H1 (cell line): ENCODE results near the gene KRTAP24-1. TPM values are rescaled to one million over a fixed set of nuclear protein-coding genes. Genes with fewer than 3 reads are reported as not detected.

Source experiments
- CTCF ChIA-PET: fragments of 300-600 bp; sonication (Branson Sonifier 250); formaldehyde crosslinking; loops from one replicate; lab custom pipeline; 2021; ENCODE audit not compliant: partially characterized antibody; lab: Charles Lee
- POLR2A ChIA-PET: fragments of 300-600 bp; sonication (Branson Sonifier 250); formaldehyde crosslinking; loops from one replicate; lab custom pipeline; 2021; ENCODE audit warnings: inconsistent platforms; ENCODE audit not compliant: partially characterized antibody; lab: Charles Lee
- DNase-seq, 2 experiments: peaks; one replicate each; pipeline versions ENCODE4 v3.0.0 to v3.0.0-alpha.2; 2010 to 2022; ENCODE audit warnings: low spot score in 2 of 2, low read depth in 1 of 2, mixed read lengths in 1 of 2
- FAIRE-seq: peaks from 2 replicates; lab custom pipeline; 2011; peaks lifted over from hg19 to GRCh38; lab: Jason Lieb, UNC
- H2AFZ ChIP-seq: 2 replicates; pipeline ENCODE4 v1.8.1; 2012; ENCODE audit warnings: low read length, inconsistent platforms
- H2AK5ac ChIP-seq: 2 replicates; pipeline ENCODE4 v1.6.1; 2013; ENCODE audit warnings: low read depth, low read length
- H2BK120ac ChIP-seq: replicated peaks from 2 replicates; pipeline ENCODE3; 2013; ENCODE audit warnings: low read depth, low read length, inconsistent platforms
- H2BK12ac ChIP-seq: 2 replicates; pipeline ENCODE4 v1.6.1; 2013; ENCODE audit warnings: low read depth, low read length
- H2BK15ac ChIP-seq: 2 replicates; pipeline ENCODE4 v1.6.1; 2013; ENCODE audit warnings: low read length
- H2BK20ac ChIP-seq: 2 replicates; pipeline ENCODE4 v1.6.1; 2013; ENCODE audit warnings: low read length
- H2BK5ac ChIP-seq: 2 replicates; pipeline ENCODE4 v1.6.1; 2013; ENCODE audit warnings: low read depth, low read length
- H3K14ac ChIP-seq: 2 replicates; pipeline ENCODE4 v1.6.1; 2013; ENCODE audit warnings: inconsistent platforms; ENCODE audit not compliant: insufficient read length
- H3K18ac ChIP-seq: 2 replicates; pipeline ENCODE4 v1.6.1; 2013; ENCODE audit warnings: low read length; ENCODE audit errors: extremely low read depth
- H3K23ac ChIP-seq: 2 replicates; pipeline ENCODE4 v1.6.1; 2013; ENCODE audit warnings: inconsistent platforms; ENCODE audit not compliant: insufficient read length
- H3K23me2 ChIP-seq: 2 replicates; pipeline ENCODE4 v1.6.1; 2013; ENCODE audit warnings: low read depth, low read length
- H3K27ac ChIP-seq: 2 replicates; pipeline ENCODE4 v1.6.1; 2011; ENCODE audit warnings: low read depth, low read length, inconsistent platforms
- H3K27me3 ChIP-seq, 4 experiments: replicated peaks in 1 of 4; 1 replicate in 1 of 4; 2 replicates in 3 of 4; pipeline versions ENCODE4 v1.6.1 to v1.8.1; 2011 to 2013; ENCODE audit warnings: low read length in 3 of 4, mild to moderate bottlenecking in 3 of 4, inconsistent platforms in 2 of 4, mixed read lengths in 2 of 4, moderate library complexity in 1 of 4; ENCODE audit not compliant: control insufficient read depth in 3 of 4, insufficient read depth in 3 of 4; ENCODE audit errors: extremely low read depth in 1 of 4
- H3K36me3 ChIP-seq, 4 experiments: 2 replicates each; pipeline versions ENCODE4 v1.6.1 to v1.8.1; 2011 to 2013; ENCODE audit warnings: mild to moderate bottlenecking in 4 of 4, low read length in 3 of 4, moderate library complexity in 2 of 4, control low read depth in 1 of 4, inconsistent platforms in 1 of 4; ENCODE audit not compliant: insufficient read depth in 4 of 4, control insufficient read depth in 2 of 4
- H3K4ac ChIP-seq: replicated peaks from 2 replicates; pipeline ENCODE3; 2013; ENCODE audit warnings: low read length, low read depth, mixed read lengths, inconsistent platforms; ENCODE audit not compliant: insufficient read length
- H3K4me1 ChIP-seq, 4 experiments: replicated peaks in 1 of 4; 1 replicate in 1 of 4; 2 replicates in 3 of 4; pipeline versions ENCODE4 v1.6.1 to v1.8.1; 2011 to 2013; ENCODE audit warnings: low read length in 3 of 4, inconsistent platforms in 2 of 4, mixed read lengths in 1 of 4; ENCODE audit not compliant: insufficient read depth in 4 of 4, control insufficient read depth in 3 of 4
- H3K4me2 ChIP-seq, 2 experiments: 2 replicates each; pipeline versions ENCODE4 v1.6.1 to v1.8.1; 2011 to 2013; ENCODE audit warnings: low read depth in 2 of 2, low read length in 2 of 2, control low read depth in 1 of 2, inconsistent platforms in 1 of 2, mild to moderate bottlenecking in 1 of 2; ENCODE audit not compliant: insufficient read depth in 1 of 2
- H3K4me3 ChIP-seq, 4 experiments: fragments of 200-600, 300-600 bp in 1 of 4; sonication (generic), shearing (Covaris generic), sonication (Bioruptor Twin) in 1 of 4; 2 replicates each; pipeline versions ENCODE4 v1.5.1 to v1.8.1; 2011 to 2016; ENCODE audit warnings: low read length in 4 of 4, low read depth in 3 of 4, control low read depth in 2 of 4, inconsistent platforms in 2 of 4, mild to moderate bottlenecking in 2 of 4, mixed read lengths in 1 of 4, moderate library complexity in 1 of 4; ENCODE audit not compliant: insufficient read depth in 2 of 4; ENCODE audit errors: extremely low read depth in 1 of 4
- H3K56ac ChIP-seq: replicated peaks from 2 replicates; pipeline ENCODE3; 2013; ENCODE audit warnings: low read depth, mild to moderate bottlenecking, mixed read lengths, low read length, inconsistent platforms; ENCODE audit not compliant: insufficient read length
- H3K79me1 ChIP-seq: 2 replicates; pipeline ENCODE4 v1.6.1; 2013; ENCODE audit warnings: low read depth, low read length, control low read depth
- H3K79me2 ChIP-seq, 2 experiments: 2 replicates each; pipeline versions ENCODE4 v1.6.1 to v1.8.1; 2012 to 2013; ENCODE audit warnings: low read length in 2 of 2, mild to moderate bottlenecking in 2 of 2, inconsistent platforms in 1 of 2; ENCODE audit not compliant: insufficient read depth in 2 of 2, control insufficient read depth in 1 of 2
- H3K9ac ChIP-seq, 4 experiments: replicated peaks in 1 of 4; 1 replicate in 1 of 4; 2 replicates in 3 of 4; pipeline versions ENCODE4 v1.6.1 to v1.8.1; 2011 to 2013; ENCODE audit warnings: low read depth in 3 of 4, low read length in 3 of 4, control low read depth in 2 of 4, mild to moderate bottlenecking in 2 of 4, moderate library complexity in 2 of 4, inconsistent platforms in 1 of 4; ENCODE audit errors: extremely low read depth in 1 of 4
- H3K9me3 ChIP-seq, 2 experiments: 2 replicates each; pipeline versions ENCODE4 v1.6.1 to v1.8.1; 2012 to 2013; ENCODE audit warnings: mild to moderate bottlenecking in 2 of 2, moderate library complexity in 2 of 2, control low read depth in 1 of 2, inconsistent platforms in 1 of 2, low read depth in 1 of 2, low read length in 1 of 2, mixed read lengths in 1 of 2; ENCODE audit not compliant: insufficient read depth in 2 of 2
- H4K20me1 ChIP-seq, 2 experiments: replicated peaks in 1 of 2; 2 replicates each; pipeline versions ENCODE3 to v1.8.1; 2011 to 2013; ENCODE audit warnings: inconsistent platforms in 2 of 2, low read length in 2 of 2, mild to moderate bottlenecking in 1 of 2; ENCODE audit not compliant: insufficient read depth in 2 of 2, control insufficient read depth in 1 of 2
- H4K5ac ChIP-seq: 2 replicates; pipeline ENCODE4 v1.6.1; 2013; ENCODE audit warnings: low read length, low read depth, mixed read lengths, inconsistent platforms; ENCODE audit not compliant: insufficient read length
- H4K8ac ChIP-seq: 2 replicates; pipeline ENCODE4 v1.8.0; 2013; ENCODE audit warnings: mild to moderate bottlenecking, moderate library complexity, low read length, inconsistent platforms; ENCODE audit not compliant: insufficient read depth; ENCODE audit errors: extremely low read depth
- H4K91ac ChIP-seq: replicated peaks from 2 replicates; pipeline ENCODE3; 2013; ENCODE audit warnings: low read length, mixed read lengths, inconsistent platforms; ENCODE audit not compliant: insufficient read length
- BCL11A ChIP-seq, 2 experiments: IDR thresholded peaks; one replicate each; pipeline ENCODE4 v1.6.1; 2011; ENCODE audit warnings: low read depth in 2 of 2, low read length in 2 of 2, mild to moderate bottlenecking in 2 of 2
- KDM4A ChIP-seq: IDR thresholded peaks from one replicate; pipeline ENCODE4 v1.7.1; 2012; ENCODE audit warnings: low read depth, mild to moderate bottlenecking, moderate library complexity, low read length, inconsistent platforms; ENCODE audit not compliant: severe bottlenecking
- POLR2AphosphoS5 ChIP-seq: IDR thresholded peaks from 2 replicates; pipeline ENCODE4 v1.6.1; 2011; ENCODE audit warnings: low read depth, low read length
- RNF2 ChIP-seq: fragments of 200-900, 300-1000 bp; sonication (generic); IDR thresholded peaks from 2 replicates; pipeline ENCODE4 v1.7.1; 2016; ENCODE audit warnings: borderline replicate concordance, low read depth, mild to moderate bottlenecking, antibody characterized with exemption, low read length; ENCODE audit not compliant: poor library complexity, severe bottlenecking; ENCODE audit errors: missing control alignments
- SIX5 ChIP-seq: IDR thresholded peaks from 2 replicates; pipeline ENCODE4 v1.6.1; 2011; ENCODE audit warnings: mild to moderate bottlenecking, low read depth, low read length
- SP2 ChIP-seq: IDR thresholded peaks from 2 replicates; pipeline ENCODE4 v1.6.1; 2012; ENCODE audit warnings: mild to moderate bottlenecking, low read length, inconsistent platforms
- SRF ChIP-seq: IDR thresholded peaks from 2 replicates; pipeline ENCODE4 v1.6.1; 2011; ENCODE audit warnings: mild to moderate bottlenecking, low read depth, low read length, moderate library complexity
- TAF1 ChIP-seq: IDR thresholded peaks from 2 replicates; pipeline ENCODE4 v1.6.1; 2011; ENCODE audit warnings: mild to moderate bottlenecking, low read depth, low read length
- TAF7 ChIP-seq: optimal IDR thresholded peaks from 2 replicates; pipeline ENCODE3; 2011; ENCODE audit warnings: low read depth, mild to moderate bottlenecking, inconsistent platforms, low read length, moderate library complexity, borderline replicate concordance
- YY1 ChIP-seq: IDR thresholded peaks from 2 replicates; pipeline ENCODE4 v1.6.1; 2011; ENCODE audit warnings: low read depth, mild to moderate bottlenecking, low read length
- WGBS, 2 experiments: shearing (Covaris generic) in 1 of 2; methylation state at CpG; one replicate each; pipeline versions ENCODE4 v1.1.6 to v1.1.7; 2013 to 2015; ENCODE audit warnings: low lambda C conversion rate in 2 of 2, mixed read lengths in 2 of 2, inconsistent platforms in 1 of 2, low coverage in 1 of 2, missing lambda C conversion rate in 1 of 2; ENCODE audit not compliant: insufficient replicate concordance in 2 of 2, insufficient coverage in 1 of 2, insufficient read length in 1 of 2; ENCODE audit errors: extremely low coverage in 1 of 2, missing lambda C conversion rate in 1 of 2; 5-methylcytosine and 5-hydroxymethylcytosine counted together
- polyA plus RNA-seq, 7 experiments: library from polyadenylated mRNA; depleted of rRNA in 3 of 7; stranded (reverse) in 5 of 7; unstranded in 2 of 7; fragments of >200 nt in 5 of 7; fragments of 200-250 nt in 2 of 7; gene quantifications; 1 replicate in 5 of 7; 2 replicates in 1 of 7; 4 replicates in 1 of 7; pipeline versions ENCODE4 v1.2.1 to v1.2.3, GENCODE V29; 2011 to 2013; ENCODE audit warnings: missing spikeins in 2 of 7, mixed read lengths in 2 of 7
- total RNA-seq: library from RNA; stranded (reverse); fragmentation: NEBNext Ultra II Directional; extraction: Animal tissue kit (Norgen Biotek cat#: 25700); gene quantifications from 2 replicates; pipeline ENCODE4 v1.2.1, GENCODE V29; 2021
- TF ChIP-seq, protein P1 (sequence below), 3 experiments: IDR thresholded peaks; 1 replicate in 2 of 3; 2 replicates in 1 of 3; pipeline versions ENCODE4 v1.5.1 to v1.6.1; 2011; ENCODE audit warnings: low read length in 3 of 3, mild to moderate bottlenecking in 3 of 3, inconsistent platforms in 2 of 3, low read depth in 1 of 3, moderate library complexity in 1 of 3; ENCODE audit not compliant: insufficient read depth in 1 of 3; ENCODE audit errors: control extremely low read depth in 1 of 3

Gene KRTAP24-1
- total and polyA plus RNA-seq, 2 of the 8 experiments (the other 6 are each of a cell fraction or from before 2014, with no cell fraction given): not detected

DNA sequence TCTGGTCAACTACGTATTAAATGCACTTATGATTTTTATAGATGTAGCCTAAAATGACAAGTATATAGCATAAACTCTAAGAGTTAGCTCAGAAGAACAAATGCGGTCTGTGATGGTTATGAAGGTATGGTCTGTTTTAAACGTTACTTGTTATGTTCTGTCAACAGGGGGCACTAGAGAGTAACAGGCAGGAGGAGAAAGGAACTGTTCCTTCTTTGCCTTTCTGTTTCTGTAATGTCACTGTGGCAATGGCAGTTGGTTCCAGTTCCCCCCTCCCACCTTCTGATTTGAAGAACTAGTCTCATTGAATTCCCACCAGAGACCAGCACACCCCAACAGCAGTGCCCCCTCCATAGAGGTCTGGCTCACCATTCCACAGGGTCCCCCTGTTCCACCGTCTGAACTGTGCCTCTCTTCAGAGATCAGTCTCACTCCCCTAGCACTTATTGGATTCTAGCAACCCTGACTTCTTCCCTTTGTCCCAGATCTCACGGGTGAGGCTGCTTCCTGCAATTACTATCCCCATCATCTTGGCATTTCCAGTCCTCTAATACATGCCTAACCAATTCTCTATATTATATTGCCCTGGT lies 14.0 kb downstream of the KRTAP24-1 start:
- Histone ChIP-seq H3K14ac (no peak overlapping the region), H2BK15ac (no peak overlapping the region), H3K4ac (no peak overlapping the region), H3K23ac (no peak overlapping the region), H4K91ac (no peak overlapping the region), H4K5ac (no peak overlapping the region), H3K27ac (no peak overlapping the region), H3K56ac (no peak overlapping the region), H3K4me2 (no peak overlapping the region), H3K4me3 (no peak overlapping the region), H4K8ac (no peak overlapping the region), H3K23me2 (no peaks in the 10 kb centered on the region), H3K18ac (no peak overlapping the region), H4K20me1 (no peaks in the 10 kb centered on the region), H3K9me3 (no peaks in the 10 kb centered on the region), H3K9ac (no peak overlapping the region), H3K79me1 (no peaks in the 10 kb centered on the region), H3K79me2 (no peaks in the 10 kb centered on the region), H3K4me1 (no peaks in the 10 kb centered on the region), H2AFZ (peak overlapping the region; percentile 65), H2BK20ac (no peak overlapping the region), H2AK5ac (no peak overlapping the region), H3K27me3 (no peaks in the 10 kb centered on the region), H2BK12ac (no peak overlapping the region), H3K36me3 (no peaks in the 10 kb centered on the region), H2BK5ac (no peak overlapping the region), H2BK120ac (no peak overlapping the region)
- 57% methylated on average over 5 of the region's 5 CpGs; no CpG with 5 or more reads in 1 of the 2 experiments for WGBS, 2 experiments
- CTCF ChIA-PET: interaction anchor here (0.7 to 3.2 kb wide), 17 partner anchors 8 to 809 kb away, joined by 3 to 12 read pairs (median 4); partner anchors contain the start of genes KRTAP24-1 and KRTAP25-1
- peak in 1 of 2 experiments; percentile 48 for DNase-seq
- POLR2A ChIA-PET: no interaction called here
- no peak for FAIRE-seq
- TF ChIP-seq TAF7 (no peak), SIX5 (no peak), SP2 (no peak), KDM4A (no peak), BCL11A (IDR thresholded peaks at IDR 0.05; ENCODE audit: low read depth in 2 of 2, low read length in 2 of 2) (no peak), RNF2 (no peak), TAF1 (no peak), YY1 (no peak), POLR2AphosphoS5 (no peak), SRF (no peak)
- TF ChIP-seq, protein P1, sequence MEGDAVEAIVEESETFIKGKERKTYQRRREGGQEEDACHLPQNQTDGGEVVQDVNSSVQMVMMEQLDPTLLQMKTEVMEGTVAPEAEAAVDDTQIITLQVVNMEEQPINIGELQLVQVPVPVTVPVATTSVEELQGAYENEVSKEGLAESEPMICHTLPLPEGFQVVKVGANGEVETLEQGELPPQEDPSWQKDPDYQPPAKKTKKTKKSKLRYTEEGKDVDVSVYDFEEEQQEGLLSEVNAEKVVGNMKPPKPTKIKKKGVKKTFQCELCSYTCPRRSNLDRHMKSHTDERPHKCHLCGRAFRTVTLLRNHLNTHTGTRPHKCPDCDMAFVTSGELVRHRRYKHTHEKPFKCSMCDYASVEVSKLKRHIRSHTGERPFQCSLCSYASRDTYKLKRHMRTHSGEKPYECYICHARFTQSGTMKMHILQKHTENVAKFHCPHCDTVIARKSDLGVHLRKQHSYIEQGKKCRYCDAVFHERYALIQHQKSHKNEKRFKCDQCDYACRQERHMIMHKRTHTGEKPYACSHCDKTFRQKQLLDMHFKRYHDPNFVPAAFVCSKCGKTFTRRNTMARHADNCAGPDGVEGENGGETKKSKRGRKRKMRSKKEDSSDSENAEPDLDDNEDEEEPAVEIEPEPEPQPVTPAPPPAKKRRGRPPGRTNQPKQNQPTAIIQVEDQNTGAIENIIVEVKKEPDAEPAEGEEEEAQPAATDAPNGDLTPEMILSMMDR (IDR thresholded peaks at IDR 0.05; ENCODE audit: control extremely low read depth in 1 of 3, insufficient read depth in 1 of 3, low read depth in 1 of 3, low read length in 3 of 3): peak in 2 of 3 experiments; percentile 57 to 86; a peak in 3 of 4 replicates
